GM19328 (cell line): ENCODE measurements around the gene LDB2.

Experiments used
- ATAC-seq: cut with Tn5 transposase; IDR thresholded peaks from one replicate; pipeline ENCODE4 v1.9.1; 2021; ENCODE audit warnings: mild to moderate bottlenecking, moderate library complexity; ENCODE audit not compliant: unreplicated experiment

LDB2 gene

GRCh38 chr4:16728111-16728510 is 170.3 kb downstream of the LDB2 start:
- ATAC-seq: no peak

GRCh38 chr4:16727218-16727617 is 171.2 kb downstream of the LDB2 start:
- ATAC-seq: no peak

- ATAC-seq: no peak
These were observed 171.9 kb downstream of the LDB2 start for GRCh38 chr4:16726368-16727050.

GRCh38 chr4:16725252-16725651 is 173.2 kb downstream of the LDB2 start:
- ATAC-seq: no peak

- ATAC-seq: no peak
These were observed 176.0 kb downstream of the LDB2 start for GRCh38 chr4:16722416-16722815.

- no peak for ATAC-seq
These were observed 176.7 kb downstream of the LDB2 start for GRCh38 chr4:16721613-16722291.

- no peak for ATAC-seq
These were observed 177.7 kb downstream of the LDB2 start for GRCh38 chr4:16720761-16721160.

GRCh38 chr4:16717266-16717970 is 181.0 kb downstream of the LDB2 start:
- no peak for ATAC-seq

- no peak for ATAC-seq
These were observed 183.0 kb downstream of the LDB2 start for GRCh38 chr4:16715482-16715881.

GRCh38 chr4:16714191-16714590 is 184.3 kb downstream of the LDB2 start:
- ATAC-seq: no peak

GRCh38 chr4:16713696-16714095 is 184.7 kb downstream of the LDB2 start:
- ATAC-seq: no peak

- ATAC-seq: no peak
These were observed 185.2 kb downstream of the LDB2 start for GRCh38 chr4:16713271-16713670.

GRCh38 chr4:16710198-16710597 is 188.2 kb downstream of the LDB2 start:
- ATAC-seq: no peak

- ATAC-seq: no peak
These were observed 190.6 kb downstream of the LDB2 start for GRCh38 chr4:16707874-16708273.

- no peak for ATAC-seq
These were observed 192.2 kb downstream of the LDB2 start for GRCh38 chr4:16706251-16706650.

GRCh38 chr4:16705341-16705740 is 193.1 kb downstream of the LDB2 start:
- ATAC-seq: no peak

- ATAC-seq: no peak
These were observed 194.0 kb downstream of the LDB2 start for GRCh38 chr4:16704489-16704888.

GRCh38 chr4:16695896-16696295 is 202.5 kb downstream of the LDB2 start:
- no peak for ATAC-seq

- no peak for ATAC-seq
These were observed 203.6 kb downstream of the LDB2 start for GRCh38 chr4:16694884-16695276.

- ATAC-seq: no peak
These were observed 204.1 kb downstream of the LDB2 start for GRCh38 chr4:16694173-16694883.

- no peak for ATAC-seq
These were observed 204.8 kb downstream of the LDB2 start for GRCh38 chr4:16693641-16694040.
